Measurements from ENCODE around the gene PDE4B. TPM values are rescaled to one million over a fixed set of nuclear protein-coding genes. Genes with fewer than 3 reads are reported as not detected.

The PDE4B gene
- total RNA-seq, 1 experiment from 2014 or later, result not detected

DNA sequence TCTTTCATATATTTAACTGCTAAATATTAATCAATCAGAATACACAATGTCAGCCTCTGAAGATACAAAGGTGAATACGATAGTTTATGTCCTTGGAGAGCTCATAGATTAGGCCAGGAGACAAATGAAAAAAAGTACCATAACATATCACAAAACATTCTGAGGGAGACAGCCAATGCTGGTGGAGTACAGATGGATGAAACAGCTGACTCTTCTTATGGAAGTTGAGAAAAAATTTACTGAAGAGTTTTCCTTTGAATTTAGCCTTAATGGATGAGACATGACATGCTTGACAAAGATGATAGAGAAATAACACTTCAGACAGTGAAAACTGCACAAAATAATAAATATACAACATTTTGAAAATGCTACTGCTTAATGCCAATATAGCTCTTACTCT, 193.5 kb downstream of the PDE4B start:
- no peaks in the 10 kb centered on the region for H3K9me3 Mint-ChIP-seq (ENCODE audit: unreplicated experiment)
- H3K27me3 ChIP-seq (replicated peaks; ENCODE audit: control insufficient read depth, insufficient read depth, low read length), result no peaks in the 10 kb centered on the region

DNA sequence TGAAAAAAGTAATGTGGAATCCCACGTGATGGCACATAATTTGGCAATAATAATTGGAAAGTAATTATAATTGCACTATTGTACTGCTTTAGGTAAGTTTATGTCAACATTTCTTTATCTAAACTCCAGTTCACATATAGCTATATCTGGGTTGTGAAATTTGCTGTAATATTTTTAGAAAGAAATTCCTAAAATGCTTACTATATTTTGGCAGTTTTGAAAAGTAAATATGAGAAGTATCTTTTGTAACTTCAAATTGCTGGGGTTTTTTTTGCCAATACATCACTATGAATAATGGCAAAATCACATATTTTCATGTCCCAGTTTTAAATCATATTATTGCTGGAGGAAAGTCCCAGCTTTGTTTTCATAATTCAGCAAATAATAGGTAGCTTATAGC, 197.5 kb downstream of the PDE4B start:
- Mint-ChIP-seq H3K36me3 (ENCODE audit: insufficient read depth, unreplicated experiment) (no peaks in the 10 kb centered on the region), H3K27ac (ENCODE audit: unreplicated experiment) (no peak overlapping the region), H3K27me3 (ENCODE audit: insufficient read depth, unreplicated experiment) (peaks cover 3% of the 10 kb centered on the region), H3K9me3 (ENCODE audit: unreplicated experiment) (no peaks in the 10 kb centered on the region), H3K4me3 (ENCODE audit: unreplicated experiment) (no peak overlapping the region), H3K4me1 (ENCODE audit: low read depth, unreplicated experiment) (no peaks in the 10 kb centered on the region)
- Histone ChIP-seq H3K27me3 (replicated peaks; ENCODE audit: control insufficient read depth, insufficient read depth, low read length) (no peaks in the 10 kb centered on the region), H3K9me3 (no peaks in the 10 kb centered on the region), H3K4me1 (no peaks in the 10 kb centered on the region), H3K36me3 (ENCODE audit: control insufficient read depth, insufficient read depth, low read length) (no peaks in the 10 kb centered on the region), H3K4me3 (ENCODE audit: low read depth, low read length) (no peak overlapping the region)
- BruUV-seq (replicated peaks), result no TSS peak
- TF ChIP-seq, protein P1, sequence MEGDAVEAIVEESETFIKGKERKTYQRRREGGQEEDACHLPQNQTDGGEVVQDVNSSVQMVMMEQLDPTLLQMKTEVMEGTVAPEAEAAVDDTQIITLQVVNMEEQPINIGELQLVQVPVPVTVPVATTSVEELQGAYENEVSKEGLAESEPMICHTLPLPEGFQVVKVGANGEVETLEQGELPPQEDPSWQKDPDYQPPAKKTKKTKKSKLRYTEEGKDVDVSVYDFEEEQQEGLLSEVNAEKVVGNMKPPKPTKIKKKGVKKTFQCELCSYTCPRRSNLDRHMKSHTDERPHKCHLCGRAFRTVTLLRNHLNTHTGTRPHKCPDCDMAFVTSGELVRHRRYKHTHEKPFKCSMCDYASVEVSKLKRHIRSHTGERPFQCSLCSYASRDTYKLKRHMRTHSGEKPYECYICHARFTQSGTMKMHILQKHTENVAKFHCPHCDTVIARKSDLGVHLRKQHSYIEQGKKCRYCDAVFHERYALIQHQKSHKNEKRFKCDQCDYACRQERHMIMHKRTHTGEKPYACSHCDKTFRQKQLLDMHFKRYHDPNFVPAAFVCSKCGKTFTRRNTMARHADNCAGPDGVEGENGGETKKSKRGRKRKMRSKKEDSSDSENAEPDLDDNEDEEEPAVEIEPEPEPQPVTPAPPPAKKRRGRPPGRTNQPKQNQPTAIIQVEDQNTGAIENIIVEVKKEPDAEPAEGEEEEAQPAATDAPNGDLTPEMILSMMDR (IDR thresholded peaks at IDR 0.05; ENCODE audit: insufficient read depth in 1 of 2, low read depth in 1 of 2, low read length in 1 of 2, severe bottlenecking in 1 of 2, unreplicated experiment in 1 of 2), result no peak
- ChIA-PET POLR2A (no interaction called here), CTCF (no interaction called here)
- no peak for DNase-seq
- intact Hi-C loops (cut with micrococcal nuclease; ENCODE audit: unreplicated experiment), result no loop called here

More for the DNA sequence above, 193.5 kb downstream of the PDE4B start:
- Histone ChIP-seq H3K36me3 (ENCODE audit: control insufficient read depth, insufficient read depth, low read length) (no peaks in the 10 kb centered on the region), H3K4me3 (ENCODE audit: low read depth, low read length) (no peak overlapping the region), H3K9me3 (no peaks in the 10 kb centered on the region), H3K4me1 (no peaks in the 10 kb centered on the region)
- BruUV-seq (replicated peaks), result no TSS peak
- ChIA-PET POLR2A (no interaction called here), CTCF (no interaction called here)
- TF ChIP-seq, protein P1 (IDR thresholded peaks at IDR 0.05; ENCODE audit: insufficient read depth in 1 of 2, low read depth in 1 of 2, low read length in 1 of 2, severe bottlenecking in 1 of 2, unreplicated experiment in 1 of 2), result no peak
- Mint-ChIP-seq H3K36me3 (ENCODE audit: insufficient read depth, unreplicated experiment) (no peaks in the 10 kb centered on the region), H3K4me1 (ENCODE audit: low read depth, unreplicated experiment) (no peaks in the 10 kb centered on the region), H3K4me3 (ENCODE audit: unreplicated experiment) (no peak overlapping the region), H3K27ac (ENCODE audit: unreplicated experiment) (no peak overlapping the region), H3K27me3 (ENCODE audit: insufficient read depth, unreplicated experiment) (peaks cover 5% of the 10 kb centered on the region)
- intact Hi-C loops (cut with micrococcal nuclease; ENCODE audit: unreplicated experiment), result no loop called here
- DNase-seq, result no peak

DNA sequence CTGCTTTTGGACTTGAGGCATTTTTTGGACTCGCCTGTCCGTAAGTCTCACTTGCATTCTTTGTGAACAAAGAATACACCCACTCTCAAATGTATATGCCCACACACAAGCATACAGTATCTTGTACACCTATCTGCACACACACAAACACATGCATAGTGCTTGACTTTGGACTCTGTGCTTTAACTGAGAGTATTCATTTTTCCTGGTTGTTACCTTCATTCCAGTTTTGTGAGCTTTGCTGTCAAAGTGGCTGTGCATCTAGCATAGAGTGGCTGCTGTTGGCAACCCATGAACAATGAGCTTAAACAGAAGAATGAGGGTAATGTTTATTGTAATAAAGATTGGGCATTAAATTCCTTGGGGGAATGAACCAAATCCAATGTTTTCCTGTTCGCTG, 199.0 kb downstream of the PDE4B start:
- BruUV-seq (replicated peaks), result no TSS peak
- H3K36me3 ChIP-seq (ENCODE audit: control insufficient read depth, insufficient read depth, low read length), result no peaks in the 10 kb centered on the region
- no peak for DNase-seq
- Mint-ChIP-seq H3K27me3 (ENCODE audit: insufficient read depth, unreplicated experiment) (peaks cover 2% of the 10 kb centered on the region), H3K4me1 (ENCODE audit: low read depth, unreplicated experiment) (no peaks in the 10 kb centered on the region), H3K27ac (ENCODE audit: unreplicated experiment) (no peak overlapping the region), H3K9me3 (ENCODE audit: unreplicated experiment) (no peaks in the 10 kb centered on the region), H3K36me3 (ENCODE audit: insufficient read depth, unreplicated experiment) (no peaks in the 10 kb centered on the region), H3K4me3 (ENCODE audit: unreplicated experiment) (no peak overlapping the region)
- no peak overlapping the region for H3K4me3 ChIP-seq (ENCODE audit: low read depth, low read length)
- H3K4me1 ChIP-seq, result no peaks in the 10 kb centered on the region
- intact Hi-C loops (cut with micrococcal nuclease; ENCODE audit: unreplicated experiment), result no loop called here
- no peaks in the 10 kb centered on the region for H3K27me3 ChIP-seq (replicated peaks; ENCODE audit: control insufficient read depth, insufficient read depth, low read length)
- H3K9me3 ChIP-seq, result no peaks in the 10 kb centered on the region
- TF ChIP-seq, protein P1 (IDR thresholded peaks at IDR 0.05; ENCODE audit: insufficient read depth in 1 of 2, low read depth in 1 of 2, low read length in 1 of 2, severe bottlenecking in 1 of 2, unreplicated experiment in 1 of 2), result no peak
- CTCF ChIA-PET, result interaction anchor here (1.7 kb wide), 1 partner anchor 8 kb away, joined by 3 read pairs; no protein-coding TSS in a partner anchor
- POLR2A ChIA-PET, result no interaction called here
